GM18873 (cell line): ENCODE results near the gene ELL2.
"Not testable (repeated sequence)": the region's sequence is repeated elsewhere in the genome, so short reads cannot be mapped to it uniquely, and the experiment has no call there.

Source experiments
- ATAC-seq: cut with Tn5 transposase; IDR thresholded peaks from one replicate; pipeline ENCODE4 v1.9.1; 2021; ENCODE audit warnings: mild to moderate bottlenecking, moderate library complexity, moderate number of reproducible peaks; ENCODE audit not compliant: unreplicated experiment, low FRiP score

Gene ELL2

GRCh38 chr5:95935553-95936100 is 26.0 kb downstream of the ELL2 start:
- no peak for ATAC-seq

- no peak for ATAC-seq
Measured at GRCh38 chr5:95934207-95934804, 27.3 kb downstream of the ELL2 start.

- no peak for ATAC-seq
Measured at GRCh38 chr5:95932941-95933340, 28.7 kb downstream of the ELL2 start.

- ATAC-seq: no peak
Measured at GRCh38 chr5:95931079-95931833, 30.4 kb downstream of the ELL2 start.

GRCh38 chr5:95930141-95930930 is 31.3 kb downstream of the ELL2 start:
- no peak for ATAC-seq

- no peak for ATAC-seq
Measured at GRCh38 chr5:95928724-95929253, 32.9 kb downstream of the ELL2 start.

GRCh38 chr5:95927927-95928723 is 33.5 kb downstream of the ELL2 start:
- peak; percentile 69 for ATAC-seq

- not testable (repeated sequence) for ATAC-seq
Measured at GRCh38 chr5:95927300-95927699, 34.4 kb downstream of the ELL2 start.

- ATAC-seq: peak; percentile 46
Measured at GRCh38 chr5:95925939-95926338, 35.7 kb downstream of the ELL2 start.

- no peak for ATAC-seq
Measured at GRCh38 chr5:95925378-95925744, 36.3 kb downstream of the ELL2 start.

GRCh38 chr5:95924720-95925377 is 36.8 kb downstream of the ELL2 start:
- no peak for ATAC-seq

GRCh38 chr5:95923918-95924544 is 37.6 kb downstream of the ELL2 start:
- ATAC-seq: no peak

- no peak for ATAC-seq
Measured at GRCh38 chr5:95922798-95923197, 38.9 kb downstream of the ELL2 start.

- no peak for ATAC-seq
Measured at GRCh38 chr5:95921501-95921900, 40.1 kb downstream of the ELL2 start.

GRCh38 chr5:95920822-95921221 is 40.8 kb downstream of the ELL2 start:
- no peak for ATAC-seq

- ATAC-seq: no peak
Measured at GRCh38 chr5:95919658-95920057, 42.0 kb downstream of the ELL2 start.

GRCh38 chr5:95918421-95919006 is 43.1 kb downstream of the ELL2 start:
- ATAC-seq: no peak

GRCh38 chr5:95917207-95917606 is 44.4 kb downstream of the ELL2 start:
- ATAC-seq: no peak

- no peak for ATAC-seq
Measured at GRCh38 chr5:95916687-95917085, 45.0 kb downstream of the ELL2 start.
